HEK293 (cell line): ENCODE results near the gene WNT7B.

Experiments
- CTCF ChIA-PET: fragments of 350-600 bp; formaldehyde crosslinking; extraction: SDS; loops from one replicate; lab custom pipeline; 2021; ENCODE audit warnings: antibody characterized with exemption; lab: Yijun Ruan, JAX
- POLR2A ChIA-PET: fragments of 300-600 bp; formaldehyde crosslinking; extraction: SDS; loops from one replicate; lab custom pipeline; 2020; ENCODE audit warnings: antibody characterized with exemption, inconsistent platforms; lab: Yijun Ruan, JAX
- H3K27ac ChIP-seq: fragments of 200-500 bp; sonication (Bioruptor generic); 2 replicates; pipeline ENCODE4 v1.5.1; 2014; ENCODE audit warnings: low read depth, low read length, control low read depth, inconsistent platforms; ENCODE audit errors: extremely low read depth
- H3K36me3 ChIP-seq, 2 experiments: fragments of 200-500 bp in 1 of 2; sonication (Bioruptor generic) in 1 of 2; 1 replicate in 1 of 2; 2 replicates in 1 of 2; pipeline ENCODE4 v1.5.1; 2014 to 2017; ENCODE audit warnings: inconsistent platforms in 2 of 2, low read length in 2 of 2; ENCODE audit not compliant: control insufficient read depth in 2 of 2, insufficient read depth in 1 of 2
- H3K4me1 ChIP-seq: fragments of 200-500 bp; sonication (Bioruptor generic); 2 replicates; pipeline ENCODE4 v1.5.1; 2014; ENCODE audit warnings: mild to moderate bottlenecking, low read length, inconsistent platforms; ENCODE audit not compliant: control insufficient read depth, insufficient read depth
- H3K4me3 ChIP-seq: 2 replicates; pipeline ENCODE4 v1.5.1; 2011; ENCODE audit warnings: low read depth, mild to moderate bottlenecking, control low read depth, low read length, moderate library complexity
- H3K9me3 ChIP-seq: fragments of 200-500 bp; sonication (Bioruptor generic); 2 replicates; pipeline ENCODE4 v1.5.1; 2014; ENCODE audit warnings: low read depth, low read length, inconsistent platforms; ENCODE audit not compliant: control insufficient read depth, insufficient read depth
- BCL6B ChIP-seq: fragments of 450-650 bp; formaldehyde crosslinking; IDR thresholded peaks from 2 replicates; pipeline ENCODE4 v1.5.1; 2017; ENCODE audit warnings: missing biosample characterization, missing genetic modification characterization
- EGR2 ChIP-seq: fragments of 450-650 bp; formaldehyde crosslinking; IDR thresholded peaks from 2 replicates; pipeline ENCODE4 v1.5.1; 2016; ENCODE audit warnings: low read depth, missing biosample characterization, missing genetic modification characterization
- PRDM10 ChIP-seq: fragments of 450-650 bp; formaldehyde crosslinking; IDR thresholded peaks from 2 replicates; pipeline ENCODE4 v1.5.1; 2016; ENCODE audit warnings: missing biosample characterization, missing genetic modification characterization
- ZFP41 ChIP-seq: fragments of 450-650 bp; formaldehyde crosslinking; IDR thresholded peaks from 2 replicates; pipeline ENCODE4 v1.5.1; 2016; ENCODE audit warnings: missing biosample characterization, missing genetic modification characterization, borderline replicate concordance
- ZNF132 ChIP-seq: fragments of 450-650 bp; formaldehyde crosslinking; IDR thresholded peaks from 2 replicates; pipeline ENCODE4 v1.5.1; 2017; ENCODE audit warnings: missing biosample characterization, missing genetic modification characterization, borderline replicate concordance
- ZNF174 ChIP-seq: fragments of 450-650 bp; formaldehyde crosslinking; IDR thresholded peaks from 2 replicates; pipeline ENCODE4 v1.5.0; 2017; ENCODE audit warnings: missing biosample characterization, mild to moderate bottlenecking, missing genetic modification characterization
- ZNF184 ChIP-seq: fragments of 450-650 bp; IDR thresholded peaks from 2 replicates; pipeline ENCODE4 v1.5.1; 2018; ENCODE audit warnings: missing biosample characterization, mild to moderate bottlenecking, missing genetic modification characterization
- ZNF280D ChIP-seq: fragments of 450-650 bp; formaldehyde crosslinking; IDR thresholded peaks from 2 replicates; pipeline ENCODE4 v1.5.1; 2016; ENCODE audit warnings: missing biosample characterization, missing genetic modification characterization
- ZNF48 ChIP-seq: fragments of 450-650 bp; formaldehyde crosslinking; IDR thresholded peaks from 2 replicates; pipeline ENCODE4 v1.5.1; 2016; ENCODE audit warnings: missing biosample characterization, missing genetic modification characterization
- ZNF544 ChIP-seq: fragments of 450-650 bp; formaldehyde crosslinking; IDR thresholded peaks from 2 replicates; pipeline ENCODE4 v1.5.0; 2017; ENCODE audit warnings: missing biosample characterization, missing genetic modification characterization
- ZNF624 ChIP-seq: fragments of 450-650 bp; formaldehyde crosslinking; IDR thresholded peaks from 2 replicates; pipeline ENCODE4 v1.5.1; 2017; ENCODE audit warnings: missing biosample characterization, missing genetic modification characterization
- ZNF701 ChIP-seq: fragments of 450-650 bp; formaldehyde crosslinking; IDR thresholded peaks from 2 replicates; pipeline ENCODE4 v1.5.1; 2016; ENCODE audit warnings: missing biosample characterization, missing genetic modification characterization
- ZNF747 ChIP-seq: fragments of 450-650 bp; formaldehyde crosslinking; IDR thresholded peaks from 2 replicates; pipeline ENCODE4 v1.5.1; 2016; ENCODE audit warnings: missing biosample characterization, missing genetic modification characterization
- ZNF837 ChIP-seq: fragments of 450-650 bp; formaldehyde crosslinking; IDR thresholded peaks from 2 replicates; pipeline ENCODE4 v1.5.1; 2016; ENCODE audit warnings: missing biosample characterization, missing genetic modification characterization
- ZXDB ChIP-seq: fragments of 450-650 bp; formaldehyde crosslinking; IDR thresholded peaks from 2 replicates; pipeline ENCODE4 v1.5.1; 2016; ENCODE audit warnings: missing biosample characterization, missing genetic modification characterization

WNT7B gene

GRCh38 chr22:45905924-45906865, 70.8 kb downstream of the WNT7B start (continued):
- TF ChIP-seq PRDM10 (tag by site-specific recombination), result no peak
- TF ChIP-seq ZNF544 (tag by site-specific recombination), result no peak

- Histone ChIP-seq H3K4me1 (peaks cover 8% of the 10 kb centered on the region), H3K27ac (no peak overlapping the region), H3K4me3 (no peak overlapping the region), H3K9me3 (no peaks in the 10 kb centered on the region), H3K36me3 (no peaks in the 10 kb centered on the region)
- TF ChIP-seq ZNF174 (tag by site-specific recombination) (no peak), ZNF132 (no peak), ZXDB (tag by site-specific recombination) (no peak), ZNF701 (tag by site-specific recombination) (no peak), ZNF48 (tag by site-specific recombination) (no peak), ZFP41 (tag by site-specific recombination) (no peak), ZNF624 (no peak), ZNF747 (tag by site-specific recombination) (no peak), ZNF184 (no peak), ZNF280D (tag by site-specific recombination) (no peak)
- POLR2A ChIA-PET, result no interaction called here
- CTCF ChIA-PET, result no interaction called here
Observed at GRCh38 chr22:45905326-45905923, 71.5 kb downstream of the WNT7B start.

GRCh38 chr22:45904236-45904635, 72.7 kb downstream of the WNT7B start:
- Histone ChIP-seq H3K4me3 (no peak overlapping the region), H3K9me3 (no peaks in the 10 kb centered on the region), H3K4me1 (peaks cover 8% of the 10 kb centered on the region), H3K27ac (no peak overlapping the region)
- ChIA-PET POLR2A (no interaction called here), CTCF (interaction anchor here (0.7 kb wide), 1 partner anchor 894 kb away, joined by 3 read pairs; no protein-coding TSS in a partner anchor)
- TF ChIP-seq BCL6B (no peak), EGR2 (tag by site-specific recombination) (peak; percentile 40), ZNF837 (no peak)
- TF ChIP-seq, all 188 proteins: peak for 1
- H3K36me3 ChIP-seq, result no peaks in the 10 kb centered on the region
